Ishikawa (cell line): ENCODE data around the gene HSPB6.

Experiments
- CREB1 ChIP-seq: IDR thresholded peaks from 2 replicates; pipeline ENCODE4 v1.6.1; 2012; ENCODE audit warnings: low read depth
- EP300 ChIP-seq: IDR thresholded peaks from 2 replicates; pipeline ENCODE4 v1.6.1; 2012; ENCODE audit warnings: borderline replicate concordance
- RAD21 ChIP-seq: IDR thresholded peaks from 2 replicates; pipeline ENCODE4 v1.6.1; 2012; ENCODE audit warnings: low read depth
- TF ChIP-seq, protein P1 (sequence below): IDR thresholded peaks from 2 replicates; pipeline ENCODE4 v1.6.1; 2012
- TF ChIP-seq, protein P2 (sequence below): IDR thresholded peaks from 2 replicates; pipeline ENCODE4 v1.6.1; 2012; ENCODE audit warnings: low read depth, mild to moderate bottlenecking

GRCh38 chr19:35776102-35776788 lies 19.4 kb upstream of the HSPB6 start:
- TF ChIP-seq, protein P1, sequence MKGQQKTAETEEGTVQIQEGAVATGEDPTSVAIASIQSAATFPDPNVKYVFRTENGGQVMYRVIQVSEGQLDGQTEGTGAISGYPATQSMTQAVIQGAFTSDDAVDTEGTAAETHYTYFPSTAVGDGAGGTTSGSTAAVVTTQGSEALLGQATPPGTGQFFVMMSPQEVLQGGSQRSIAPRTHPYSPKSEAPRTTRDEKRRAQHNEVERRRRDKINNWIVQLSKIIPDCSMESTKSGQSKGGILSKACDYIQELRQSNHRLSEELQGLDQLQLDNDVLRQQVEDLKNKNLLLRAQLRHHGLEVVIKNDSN: no peak
- TF ChIP-seq EP300 (no peak), RAD21 (no peak), CREB1 (no peak)
- TF ChIP-seq, protein P2, sequence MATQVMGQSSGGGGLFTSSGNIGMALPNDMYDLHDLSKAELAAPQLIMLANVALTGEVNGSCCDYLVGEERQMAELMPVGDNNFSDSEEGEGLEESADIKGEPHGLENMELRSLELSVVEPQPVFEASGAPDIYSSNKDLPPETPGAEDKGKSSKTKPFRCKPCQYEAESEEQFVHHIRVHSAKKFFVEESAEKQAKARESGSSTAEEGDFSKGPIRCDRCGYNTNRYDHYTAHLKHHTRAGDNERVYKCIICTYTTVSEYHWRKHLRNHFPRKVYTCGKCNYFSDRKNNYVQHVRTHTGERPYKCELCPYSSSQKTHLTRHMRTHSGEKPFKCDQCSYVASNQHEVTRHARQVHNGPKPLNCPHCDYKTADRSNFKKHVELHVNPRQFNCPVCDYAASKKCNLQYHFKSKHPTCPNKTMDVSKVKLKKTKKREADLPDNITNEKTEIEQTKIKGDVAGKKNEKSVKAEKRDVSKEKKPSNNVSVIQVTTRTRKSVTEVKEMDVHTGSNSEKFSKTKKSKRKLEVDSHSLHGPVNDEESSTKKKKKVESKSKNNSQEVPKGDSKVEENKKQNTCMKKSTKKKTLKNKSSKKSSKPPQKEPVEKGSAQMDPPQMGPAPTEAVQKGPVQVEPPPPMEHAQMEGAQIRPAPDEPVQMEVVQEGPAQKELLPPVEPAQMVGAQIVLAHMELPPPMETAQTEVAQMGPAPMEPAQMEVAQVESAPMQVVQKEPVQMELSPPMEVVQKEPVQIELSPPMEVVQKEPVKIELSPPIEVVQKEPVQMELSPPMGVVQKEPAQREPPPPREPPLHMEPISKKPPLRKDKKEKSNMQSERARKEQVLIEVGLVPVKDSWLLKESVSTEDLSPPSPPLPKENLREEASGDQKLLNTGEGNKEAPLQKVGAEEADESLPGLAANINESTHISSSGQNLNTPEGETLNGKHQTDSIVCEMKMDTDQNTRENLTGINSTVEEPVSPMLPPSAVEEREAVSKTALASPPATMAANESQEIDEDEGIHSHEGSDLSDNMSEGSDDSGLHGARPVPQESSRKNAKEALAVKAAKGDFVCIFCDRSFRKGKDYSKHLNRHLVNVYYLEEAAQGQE: no peak
